H9 (cell line): ENCODE results near the gene THUMPD1. TPM values are rescaled to one million over a fixed set of nuclear protein-coding genes. Genes with fewer than 3 reads are reported as not detected.

Experiments
- DNase-seq: peaks from one replicate; pipeline ENCODE4 v3.0.0-alpha.2; 2017
- H2AFZ ChIP-seq: one replicate; pipeline ENCODE4 v1.6.1; 2013; ENCODE audit warnings: mild to moderate bottlenecking, low read length, control low read depth, moderate library complexity
- H2AK5ac ChIP-seq: 2 replicates; pipeline ENCODE4 v1.6.1; 2013; ENCODE audit warnings: low read length, control low read depth, mixed read lengths; ENCODE audit not compliant: insufficient read length
- H2BK120ac ChIP-seq: one replicate; pipeline ENCODE4 v1.6.1; 2013; ENCODE audit warnings: low read depth, mild to moderate bottlenecking, low read length, control low read depth, inconsistent platforms; ENCODE audit not compliant: poor library complexity, severe bottlenecking
- H2BK12ac ChIP-seq: 2 replicates; pipeline ENCODE4 v1.6.1; 2013; ENCODE audit warnings: low read length, control low read depth, mixed read lengths, low read depth; ENCODE audit not compliant: insufficient read length
- H2BK15ac ChIP-seq: 2 replicates; pipeline ENCODE4 v1.6.1; 2013; ENCODE audit warnings: low read depth, low read length, control low read depth
- H2BK20ac ChIP-seq: one replicate; pipeline ENCODE4 v1.6.1; 2013; ENCODE audit warnings: low read depth, mild to moderate bottlenecking, low read length, control low read depth, inconsistent platforms; ENCODE audit not compliant: poor library complexity, severe bottlenecking
- H2BK5ac ChIP-seq: 2 replicates; pipeline ENCODE4 v1.6.1; 2013; ENCODE audit warnings: low read length, control low read depth, mixed read lengths; ENCODE audit not compliant: insufficient read length
- H3K14ac ChIP-seq: 2 replicates; pipeline ENCODE4 v1.6.1; 2013; ENCODE audit warnings: low read length, control low read depth; ENCODE audit not compliant: insufficient read depth
- H3K18ac ChIP-seq: 2 replicates; pipeline ENCODE4 v1.6.1; 2013; ENCODE audit warnings: low read depth, mild to moderate bottlenecking, mixed read lengths, low read length, control low read depth; ENCODE audit not compliant: insufficient read length
- H3K23ac ChIP-seq: 2 replicates; pipeline ENCODE4 v1.6.1; 2013; ENCODE audit warnings: low read length, control low read depth, mixed read lengths, low read depth; ENCODE audit not compliant: insufficient read length
- H3K23me2 ChIP-seq: 2 replicates; pipeline ENCODE4 v1.6.1; 2013; ENCODE audit warnings: low read depth, mild to moderate bottlenecking, mixed read lengths, low read length, control low read depth; ENCODE audit not compliant: insufficient read length, poor library complexity, severe bottlenecking
- H3K27ac ChIP-seq: 2 replicates; pipeline ENCODE4 v1.5.1; 2013; ENCODE audit warnings: low read length, control low read depth, mixed read lengths, low read depth; ENCODE audit not compliant: insufficient read length
- H3K27me3 ChIP-seq: 2 replicates; pipeline ENCODE4 v1.6.1; 2013; ENCODE audit warnings: low read length, control low read depth, inconsistent platforms; ENCODE audit not compliant: insufficient read depth
- H3K4ac ChIP-seq: 2 replicates; pipeline ENCODE4 v1.6.1; 2013; ENCODE audit warnings: low read depth, mild to moderate bottlenecking, control low read depth, inconsistent platforms, low read length, moderate library complexity
- H3K4me1 ChIP-seq: 2 replicates; pipeline ENCODE4 v1.6.1; 2013; ENCODE audit warnings: low read length, control low read depth, inconsistent platforms; ENCODE audit not compliant: insufficient read depth
- H3K4me2 ChIP-seq: 2 replicates; pipeline ENCODE4 v1.6.1; 2013; ENCODE audit warnings: low read length, control low read depth, mixed read lengths; ENCODE audit not compliant: insufficient read length, insufficient read depth
- H3K56ac ChIP-seq: 2 replicates; pipeline ENCODE4 v1.6.1; 2013; ENCODE audit warnings: low read depth, mild to moderate bottlenecking, mixed read lengths, low read length, control low read depth; ENCODE audit not compliant: insufficient read length
- H3K79me1 ChIP-seq: 2 replicates; pipeline ENCODE4 v1.6.1; 2013; ENCODE audit warnings: low read depth, mild to moderate bottlenecking, moderate library complexity, low read length, control low read depth, inconsistent platforms; ENCODE audit not compliant: insufficient read depth, poor library complexity, severe bottlenecking
- H3K79me2 ChIP-seq: 2 replicates; pipeline ENCODE4 v1.6.1; 2013; ENCODE audit warnings: low read length, control low read depth, inconsistent platforms; ENCODE audit not compliant: insufficient read depth
- H3K9ac ChIP-seq: 2 replicates; pipeline ENCODE4 v1.6.1; 2013; ENCODE audit warnings: low read length, control low read depth, mixed read lengths; ENCODE audit not compliant: insufficient read length; ENCODE audit errors: extremely low read depth
- H3K9me3 ChIP-seq: one replicate; pipeline ENCODE4 v1.6.1; 2013; ENCODE audit warnings: low read depth, low read length, inconsistent platforms; ENCODE audit not compliant: control insufficient read depth
- H3T11ph ChIP-seq: one replicate; pipeline ENCODE4 v1.6.1; 2013; ENCODE audit warnings: mild to moderate bottlenecking, low read length, control low read depth, inconsistent platforms
- H4K20me1 ChIP-seq: one replicate; pipeline ENCODE4 v1.6.1; 2013; ENCODE audit not compliant: control insufficient read depth, insufficient read length, insufficient read depth
- H4K5ac ChIP-seq: 2 replicates; pipeline ENCODE4 v1.6.1; 2013; ENCODE audit warnings: low read depth, mild to moderate bottlenecking, mixed read lengths, low read length, control low read depth; ENCODE audit not compliant: insufficient read length
- H4K8ac ChIP-seq: replicated peaks from 2 replicates; pipeline ENCODE4 v1.6.1; 2013; ENCODE audit warnings: low read length, control low read depth, mixed read lengths, low read depth; ENCODE audit not compliant: insufficient read length
- H4K91ac ChIP-seq: 2 replicates; pipeline ENCODE4 v1.6.1; 2013; ENCODE audit warnings: low read depth, mild to moderate bottlenecking, moderate library complexity, mixed read lengths, low read length, control low read depth; ENCODE audit not compliant: insufficient read length
- H3K27ac Mint-ChIP-seq, 3 experiments: 2 replicates in 2 of 3; 3 replicates in 1 of 3; pipeline ENCODE4 v1.8.0; 2020 to 2021; ENCODE audit warnings: mixed read lengths in 3 of 3, mild to moderate bottlenecking in 1 of 3, moderate library complexity in 1 of 3
- H3K27me3 Mint-ChIP-seq: 2 replicates; pipeline ENCODE4 v1.8.0; 2021; ENCODE audit warnings: low read depth, mild to moderate bottlenecking, moderate library complexity, mixed read lengths
- H3K36me3 Mint-ChIP-seq, 3 experiments: 2 replicates in 2 of 3; 3 replicates in 1 of 3; pipeline ENCODE4 v1.8.0; 2020 to 2021; ENCODE audit warnings: low read depth in 3 of 3, mixed read lengths in 3 of 3; ENCODE audit not compliant: insufficient read depth in 1 of 3
- H3K4me1 Mint-ChIP-seq, 2 experiments: 2 replicates each; pipeline ENCODE4 v1.8.0; 2020; ENCODE audit warnings: mixed read lengths in 2 of 2
- H3K4me3 Mint-ChIP-seq, 2 experiments: 2 replicates in 1 of 2; 3 replicates in 1 of 2; pipeline ENCODE4 v1.8.0; 2020 to 2021; ENCODE audit warnings: mild to moderate bottlenecking in 2 of 2, mixed read lengths in 2 of 2, moderate library complexity in 1 of 2
- H3K9me3 Mint-ChIP-seq, 2 experiments: 2 replicates in 1 of 2; 3 replicates in 1 of 2; pipeline ENCODE4 v1.8.0; 2020; ENCODE audit warnings: mild to moderate bottlenecking in 2 of 2, mixed read lengths in 2 of 2, moderate library complexity in 1 of 2
- WGBS: extraction: QIAGEN DNeasy Blood & Tissue Kit; methylation state at CpG from one replicate; pipeline ENCODE4 v1.1.7; 2013; ENCODE audit warnings: missing lambda C conversion rate, low lambda C conversion rate, mixed read lengths; ENCODE audit not compliant: insufficient read length; ENCODE audit errors: extremely low coverage; 5-methylcytosine and 5-hydroxymethylcytosine counted together
- total RNA-seq: library from RNA; stranded (reverse); gene quantifications from 2 replicates; pipeline ENCODE4 v1.2.1, GENCODE V29; 2021
- TF ChIP-seq, protein P1 (sequence below): fragments of 200-600 bp; sonication (generic); conservative IDR thresholded peaks from 3 replicates; pipeline ENCODE4 v1.8.0; 2021; ENCODE audit warnings: antibody characterized with exemption, mild to moderate bottlenecking

Gene THUMPD1
- total RNA-seq, 1 experiment from 2014 or later = 51.3 TPM

DNA sequence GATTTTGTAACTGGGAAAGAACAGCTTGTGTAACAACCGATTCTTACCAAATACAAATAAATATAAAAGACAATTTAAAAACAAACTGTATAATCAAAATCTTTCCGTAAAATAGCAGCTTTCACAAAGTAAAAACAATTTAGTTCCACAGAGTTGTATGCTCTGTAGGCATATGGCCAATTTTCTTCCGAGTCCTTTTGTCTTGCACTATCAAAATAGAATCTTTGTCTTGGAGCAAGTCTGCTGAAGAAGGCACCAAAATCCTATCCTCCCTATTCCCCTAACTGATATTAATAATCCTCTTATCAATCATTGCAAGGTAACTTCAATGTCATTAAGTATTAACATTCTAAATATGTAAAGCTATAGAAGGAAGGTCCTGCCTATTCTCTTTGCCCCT, 7.6 kb downstream of the THUMPD1 start:
- H3K56ac ChIP-seq = no peak overlapping the region
- no peak for DNase-seq
- no peaks in the 10 kb centered on the region for H3K4me1 Mint-ChIP-seq
- H2BK20ac ChIP-seq = no peak overlapping the region
- H3K9me3 ChIP-seq = no peaks in the 10 kb centered on the region
- no peaks in the 10 kb centered on the region for H3K27me3 ChIP-seq
- H3K9ac ChIP-seq = no peak overlapping the region
- no peak overlapping the region for H3K14ac ChIP-seq
- H3K27ac Mint-ChIP-seq = no peak overlapping the region
- no CpG with 5 or more reads among the region's 3 CpGs for WGBS
- no peak overlapping the region for H2BK12ac ChIP-seq
- no peak overlapping the region for H2AFZ ChIP-seq
- no peak overlapping the region for H3K4ac ChIP-seq
- no peak overlapping the region for H2BK120ac ChIP-seq
- H3K9me3 Mint-ChIP-seq = no peaks in the 10 kb centered on the region
- no peak overlapping the region for H3K4me3 Mint-ChIP-seq
- no peak overlapping the region for H2BK15ac ChIP-seq
- no peaks in the 10 kb centered on the region; the same call in 1 of the 2 replicates for H3K27me3 Mint-ChIP-seq
- no peaks in the 10 kb centered on the region for H3K23me2 ChIP-seq
- no peak overlapping the region for H4K91ac ChIP-seq
- no peak overlapping the region for H3K18ac ChIP-seq
- no peak overlapping the region for H3K4me2 ChIP-seq
- no peak overlapping the region for H2BK5ac ChIP-seq
- H3T11ph ChIP-seq = no peak overlapping the region
- H3K36me3 Mint-ChIP-seq = peaks cover 17 to 41% (median 39%) of the 10 kb centered on the region in 3 experiments; a peak in 6 of 7 replicates
- H3K23ac ChIP-seq = no peak overlapping the region
- no peaks in the 10 kb centered on the region for H3K79me2 ChIP-seq
- TF ChIP-seq, protein P1, sequence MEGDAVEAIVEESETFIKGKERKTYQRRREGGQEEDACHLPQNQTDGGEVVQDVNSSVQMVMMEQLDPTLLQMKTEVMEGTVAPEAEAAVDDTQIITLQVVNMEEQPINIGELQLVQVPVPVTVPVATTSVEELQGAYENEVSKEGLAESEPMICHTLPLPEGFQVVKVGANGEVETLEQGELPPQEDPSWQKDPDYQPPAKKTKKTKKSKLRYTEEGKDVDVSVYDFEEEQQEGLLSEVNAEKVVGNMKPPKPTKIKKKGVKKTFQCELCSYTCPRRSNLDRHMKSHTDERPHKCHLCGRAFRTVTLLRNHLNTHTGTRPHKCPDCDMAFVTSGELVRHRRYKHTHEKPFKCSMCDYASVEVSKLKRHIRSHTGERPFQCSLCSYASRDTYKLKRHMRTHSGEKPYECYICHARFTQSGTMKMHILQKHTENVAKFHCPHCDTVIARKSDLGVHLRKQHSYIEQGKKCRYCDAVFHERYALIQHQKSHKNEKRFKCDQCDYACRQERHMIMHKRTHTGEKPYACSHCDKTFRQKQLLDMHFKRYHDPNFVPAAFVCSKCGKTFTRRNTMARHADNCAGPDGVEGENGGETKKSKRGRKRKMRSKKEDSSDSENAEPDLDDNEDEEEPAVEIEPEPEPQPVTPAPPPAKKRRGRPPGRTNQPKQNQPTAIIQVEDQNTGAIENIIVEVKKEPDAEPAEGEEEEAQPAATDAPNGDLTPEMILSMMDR = no peak
- H4K5ac ChIP-seq = no peak overlapping the region
- H4K8ac ChIP-seq = no peak overlapping the region
- H2AK5ac ChIP-seq = no peak overlapping the region
- no peaks in the 10 kb centered on the region for H3K79me1 ChIP-seq
- no peak overlapping the region for H3K27ac ChIP-seq
- no peaks in the 10 kb centered on the region for H4K20me1 ChIP-seq
- no peaks in the 10 kb centered on the region for H3K4me1 ChIP-seq
